ENCODE results near the gene DDAH1.

The DDAH1 gene

GRCh38 chr1:85342207-85342606 lies 122.8 kb downstream of the DDAH1 start:
- H3K79me2 ChIP-seq (ENCODE audit: insufficient read depth, low read length), result no peaks in the 10 kb centered on the region

GRCh38 chr1:85340427-85340826 lies 124.5 kb downstream of the DDAH1 start:
- Histone ChIP-seq H3K4me2 (ENCODE audit: insufficient read depth, low read length) (no peak overlapping the region), H3K27ac (ENCODE audit: low read length) (no peak overlapping the region), H3K36me3 (ENCODE audit: insufficient read depth, low read length) (no peaks in the 10 kb centered on the region), H3K9me3 (ENCODE audit: insufficient read depth, low read length, severe bottlenecking) (no peaks in the 10 kb centered on the region), H2AFZ (ENCODE audit: low read depth, low read length) (no peak overlapping the region), H4K20me1 (ENCODE audit: insufficient read depth, low read length) (no peaks in the 10 kb centered on the region), H3K79me2 (ENCODE audit: insufficient read depth, low read length) (no peaks in the 10 kb centered on the region), H3K4me1 (ENCODE audit: insufficient read depth, low read length) (no peaks in the 10 kb centered on the region), H3K9ac (ENCODE audit: low read depth, low read length) (no peak overlapping the region), H3K4me3 (ENCODE audit: low read depth in 1 of 2, low read length in 2 of 2) (no peak overlapping the region), H3K27me3 (ENCODE audit: insufficient read depth, low read length, poor library complexity) (no peaks in the 10 kb centered on the region)
- ATAC-seq (ENCODE audit: insufficient read depth, low read depth), result no peak
- TF ChIP-seq CTCF (IDR thresholded peaks at IDR 0.05; ENCODE audit: borderline replicate concordance, extremely low read depth, low read length, poor library complexity, severe bottlenecking) (no peak), EZH2 (IDR thresholded peaks at IDR 0.05; ENCODE audit: borderline replicate concordance, low read depth, low read length, severe bottlenecking) (no peak)
- no peak for DNase-seq

More at GRCh38 chr1:85342207-85342606, 122.8 kb downstream of the DDAH1 start:
- no peaks in the 10 kb centered on the region for H3K36me3 ChIP-seq (ENCODE audit: insufficient read depth, low read length)
- no peaks in the 10 kb centered on the region for H4K20me1 ChIP-seq (ENCODE audit: insufficient read depth, low read length)
- no peak overlapping the region for H3K9ac ChIP-seq (ENCODE audit: low read depth, low read length)
- no peak overlapping the region for H3K27ac ChIP-seq (ENCODE audit: low read length)
- no peak overlapping the region for H3K4me3 ChIP-seq (ENCODE audit: low read depth in 1 of 2, low read length in 2 of 2)
- ATAC-seq (ENCODE audit: insufficient read depth, low read depth), result no peak
- H3K27me3 ChIP-seq (ENCODE audit: insufficient read depth, low read length, poor library complexity), result no peaks in the 10 kb centered on the region
- no peak overlapping the region for H3K4me2 ChIP-seq (ENCODE audit: insufficient read depth, low read length)
- DNase-seq, result no peak
- TF ChIP-seq CTCF (IDR thresholded peaks at IDR 0.05; ENCODE audit: borderline replicate concordance, extremely low read depth, low read length, poor library complexity, severe bottlenecking), result no peak
- TF ChIP-seq EZH2 (IDR thresholded peaks at IDR 0.05; ENCODE audit: borderline replicate concordance, low read depth, low read length, severe bottlenecking), result no peak
- H3K4me1 ChIP-seq (ENCODE audit: insufficient read depth, low read length), result no peaks in the 10 kb centered on the region
- no peak overlapping the region for H2AFZ ChIP-seq (ENCODE audit: low read depth, low read length)
- no peaks in the 10 kb centered on the region for H3K9me3 ChIP-seq (ENCODE audit: insufficient read depth, low read length, severe bottlenecking)

GRCh38 chr1:85339656-85340399 lies 125.1 kb downstream of the DDAH1 start:
- Histone ChIP-seq H3K4me1 (ENCODE audit: insufficient read depth, low read length) (peaks cover 5% of the 10 kb centered on the region), H4K20me1 (ENCODE audit: insufficient read depth, low read length) (no peaks in the 10 kb centered on the region), H3K4me2 (ENCODE audit: insufficient read depth, low read length) (no peak overlapping the region), H3K27me3 (ENCODE audit: insufficient read depth, low read length, poor library complexity) (no peaks in the 10 kb centered on the region), H3K27ac (ENCODE audit: low read length) (no peak overlapping the region), H3K36me3 (ENCODE audit: insufficient read depth, low read length) (no peaks in the 10 kb centered on the region), H3K79me2 (ENCODE audit: insufficient read depth, low read length) (no peaks in the 10 kb centered on the region), H3K9ac (ENCODE audit: low read depth, low read length) (no peak overlapping the region), H3K9me3 (ENCODE audit: insufficient read depth, low read length, severe bottlenecking) (no peaks in the 10 kb centered on the region), H3K4me3 (ENCODE audit: low read depth in 1 of 2, low read length in 2 of 2) (no peak overlapping the region), H2AFZ (ENCODE audit: low read depth, low read length) (no peak overlapping the region)
- DNase-seq (no peak), ATAC-seq (ENCODE audit: insufficient read depth, low read depth) (no peak)
- TF ChIP-seq CTCF (IDR thresholded peaks at IDR 0.05; ENCODE audit: borderline replicate concordance, extremely low read depth, low read length, poor library complexity, severe bottlenecking), result no peak
- TF ChIP-seq EZH2 (IDR thresholded peaks at IDR 0.05; ENCODE audit: borderline replicate concordance, low read depth, low read length, severe bottlenecking), result no peak
